ENCODE data around the gene VIM. TPM values are rescaled to one million over a fixed set of nuclear protein-coding genes. Genes with fewer than 3 reads are reported as not detected.

Gene VIM
- total RNA-seq, 1 experiment from 2014 or later: 7.2 TPM

DNA sequence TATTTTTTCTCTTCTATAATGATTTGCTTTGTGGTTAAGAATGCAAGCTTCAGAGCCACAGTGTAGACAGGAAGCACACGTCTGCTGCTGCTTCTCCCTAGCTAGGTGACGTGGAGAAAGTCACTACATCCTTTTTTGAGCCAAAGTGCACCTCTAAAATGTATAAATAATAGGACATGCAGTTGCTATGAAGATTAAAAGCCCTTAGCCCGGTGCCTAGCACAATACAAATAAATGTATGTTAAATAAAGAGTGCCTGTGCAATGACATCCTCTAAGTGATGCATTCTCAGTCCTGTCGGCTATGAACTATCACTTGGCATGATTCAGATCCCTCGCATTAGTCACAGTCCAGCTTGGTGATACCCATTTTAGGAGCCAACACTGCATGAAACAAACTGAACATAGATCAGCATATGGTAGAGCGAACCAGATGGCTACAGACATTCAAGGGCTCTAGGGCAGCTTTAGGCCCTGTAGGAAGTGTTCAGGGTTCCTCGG lies 21.8 kb upstream of the VIM start:
- Histone ChIP-seq H3K27me3 (ENCODE audit: insufficient read depth, low read length) (no peaks in the 10 kb centered on the region), H3K9ac (ENCODE audit: low read length) (no peak overlapping the region), H3K4me1 (ENCODE audit: control insufficient read depth in 1 of 2, insufficient read depth in 2 of 2, low read length in 2 of 2) (peaks cover 0 to 7% of the 10 kb centered on the region in 2 experiments; a peak in 3 of 4 replicates), H3K79me2 (ENCODE audit: insufficient read depth, low read length) (no peaks in the 10 kb centered on the region), H3K27ac (ENCODE audit: low read depth, low read length) (no peak overlapping the region), H3K9me2 (ENCODE audit: insufficient read depth) (no peaks in the 10 kb centered on the region), H3K4me3 (replicated peaks in 1 of 2; ENCODE audit: low read depth in 1 of 2, low read length in 2 of 2) (no peak overlapping the region), H4K20me1 (ENCODE audit: insufficient read depth) (no peaks in the 10 kb centered on the region), H2AFZ (ENCODE audit: low read depth, low read length, poor library complexity, severe bottlenecking) (no peak overlapping the region), H3K9me3 (ENCODE audit: control insufficient read depth in 1 of 2, insufficient read depth in 1 of 2, low read depth in 1 of 2, low read length in 2 of 2) (no peaks in the 10 kb centered on the region), H3K4me2 (ENCODE audit: low read length) (no peak overlapping the region), H3K36me3 (ENCODE audit: control insufficient read depth in 1 of 2, insufficient read depth in 2 of 2, low read length in 2 of 2) (no peaks in the 10 kb centered on the region)
- ChIA-PET CTCF (no interaction called here), RAD21 (ENCODE audit: low non-redundant PET in 1 of 2, low total read pairs in 2 of 2, uncharacterized antibody in 2 of 2, unreplicated experiment in 2 of 2) (no interaction called here), POLR2A (interaction anchor here (0.9 to 1.3 kb wide), 2 partner anchors 9 to 314 kb away, joined by 3 to 4 read pairs; no protein-coding TSS in a partner anchor)
- TF ChIP-seq, protein P1, sequence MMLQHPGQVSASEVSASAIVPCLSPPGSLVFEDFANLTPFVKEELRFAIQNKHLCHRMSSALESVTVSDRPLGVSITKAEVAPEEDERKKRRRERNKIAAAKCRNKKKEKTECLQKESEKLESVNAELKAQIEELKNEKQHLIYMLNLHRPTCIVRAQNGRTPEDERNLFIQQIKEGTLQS (IDR thresholded peaks at IDR 0.05): no peak
- no peak for TF ChIP-seq EGR1 (IDR thresholded peaks at IDR 0.05; ENCODE audit: low read depth)
- no TSS peak for BruUV-seq (replicated peaks)
- ATAC-seq: no peak
- DNase-seq (ENCODE audit: low read depth, low spot score): no peak
- intact Hi-C loops (cut with micrococcal nuclease): no loop called here

DNA sequence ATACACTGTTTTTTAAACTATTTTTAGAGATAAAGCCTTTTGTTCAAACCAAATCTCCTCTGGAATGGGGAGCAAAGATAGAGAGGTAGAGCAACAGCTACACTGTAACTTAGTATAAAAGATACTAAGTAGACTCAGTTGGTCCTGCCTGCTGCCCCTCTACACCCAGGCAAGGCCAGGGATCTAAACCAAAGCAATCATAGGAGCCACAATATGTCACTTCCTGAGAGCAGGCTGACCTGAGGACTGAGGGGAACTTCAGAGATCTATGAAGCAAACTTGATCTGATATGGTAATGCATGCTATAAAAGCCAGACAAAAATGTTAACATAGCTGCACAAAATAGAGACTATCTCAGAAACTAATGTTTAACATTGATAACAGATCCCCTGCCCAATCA lies 19.6 kb upstream of the VIM start:
- BruUV-seq (replicated peaks): no TSS peak
- no peak for TF ChIP-seq TCF7L2 (IDR thresholded peaks at IDR 0.05; ENCODE audit: borderline replicate concordance, extremely low read depth, insufficient read depth, insufficient read length)
- TF ChIP-seq, protein P1 (IDR thresholded peaks at IDR 0.05): no peak
- no peak for TF ChIP-seq YY1 (IDR thresholded peaks at IDR 0.05; ENCODE audit: extremely low read depth, insufficient replicate concordance, low read depth, low read length)
- no peak for TF ChIP-seq EZH2phosphoT487 (IDR thresholded peaks at IDR 0.05; ENCODE audit: borderline replicate concordance)
- no peak for TF ChIP-seq SIN3A (IDR thresholded peaks at IDR 0.05; ENCODE audit: low read depth)
- no peak for TF ChIP-seq SRF (IDR thresholded peaks at IDR 0.05; ENCODE audit: low read depth)
- TF ChIP-seq, protein P2, sequence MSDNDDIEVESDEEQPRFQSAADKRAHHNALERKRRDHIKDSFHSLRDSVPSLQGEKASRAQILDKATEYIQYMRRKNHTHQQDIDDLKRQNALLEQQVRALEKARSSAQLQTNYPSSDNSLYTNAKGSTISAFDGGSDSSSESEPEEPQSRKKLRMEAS (IDR thresholded peaks at IDR 0.05): no peak
- no peak for TF ChIP-seq SP1 (IDR thresholded peaks at IDR 0.05; ENCODE audit: low read depth)
- TF ChIP-seq RAD21 (IDR thresholded peaks at IDR 0.05; ENCODE audit: low read depth): no peak
- TF ChIP-seq, protein P3, sequence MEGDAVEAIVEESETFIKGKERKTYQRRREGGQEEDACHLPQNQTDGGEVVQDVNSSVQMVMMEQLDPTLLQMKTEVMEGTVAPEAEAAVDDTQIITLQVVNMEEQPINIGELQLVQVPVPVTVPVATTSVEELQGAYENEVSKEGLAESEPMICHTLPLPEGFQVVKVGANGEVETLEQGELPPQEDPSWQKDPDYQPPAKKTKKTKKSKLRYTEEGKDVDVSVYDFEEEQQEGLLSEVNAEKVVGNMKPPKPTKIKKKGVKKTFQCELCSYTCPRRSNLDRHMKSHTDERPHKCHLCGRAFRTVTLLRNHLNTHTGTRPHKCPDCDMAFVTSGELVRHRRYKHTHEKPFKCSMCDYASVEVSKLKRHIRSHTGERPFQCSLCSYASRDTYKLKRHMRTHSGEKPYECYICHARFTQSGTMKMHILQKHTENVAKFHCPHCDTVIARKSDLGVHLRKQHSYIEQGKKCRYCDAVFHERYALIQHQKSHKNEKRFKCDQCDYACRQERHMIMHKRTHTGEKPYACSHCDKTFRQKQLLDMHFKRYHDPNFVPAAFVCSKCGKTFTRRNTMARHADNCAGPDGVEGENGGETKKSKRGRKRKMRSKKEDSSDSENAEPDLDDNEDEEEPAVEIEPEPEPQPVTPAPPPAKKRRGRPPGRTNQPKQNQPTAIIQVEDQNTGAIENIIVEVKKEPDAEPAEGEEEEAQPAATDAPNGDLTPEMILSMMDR (IDR thresholded peaks at IDR 0.05 in 2 of 3, conservative IDR thresholded peaks at IDR 0.05 in 1 of 3; ENCODE audit: borderline replicate concordance in 1 of 3, insufficient read depth in 1 of 3, low read depth in 2 of 3, low read length in 2 of 3): no peak
- no peak for TF ChIP-seq ELF1 (IDR thresholded peaks at IDR 0.05; ENCODE audit: borderline replicate concordance, low read depth)
- no peak for TF ChIP-seq POLR2A (IDR thresholded peaks at IDR 0.05; ENCODE audit: borderline replicate concordance, extremely low read depth, insufficient read depth, insufficient read length)
- no peak for TF ChIP-seq POLR2AphosphoS5 (IDR thresholded peaks at IDR 0.05; ENCODE audit: low read depth, low read length)
- H3K9ac ChIP-seq (ENCODE audit: low read length): no peak overlapping the region
- H3K4me3 ChIP-seq (replicated peaks in 1 of 2; ENCODE audit: low read depth in 1 of 2, low read length in 2 of 2): no peak overlapping the region
- no peaks in the 10 kb centered on the region for H3K27me3 ChIP-seq (ENCODE audit: insufficient read depth, low read length)
- peaks cover 0 to under 1% of the 10 kb centered on the region in 2 experiments; a peak in 1 of 4 replicates for H3K4me1 ChIP-seq (ENCODE audit: control insufficient read depth in 1 of 2, insufficient read depth in 2 of 2, low read length in 2 of 2)
- RAD21 ChIA-PET (ENCODE audit: low non-redundant PET in 1 of 2, low total read pairs in 2 of 2, uncharacterized antibody in 2 of 2, unreplicated experiment in 2 of 2): no interaction called here
- no peaks in the 10 kb centered on the region for H4K20me1 ChIP-seq (ENCODE audit: insufficient read depth)
- H3K27ac ChIP-seq (ENCODE audit: low read depth, low read length): no peak overlapping the region
- no peaks in the 10 kb centered on the region for H3K9me3 ChIP-seq (ENCODE audit: control insufficient read depth in 1 of 2, insufficient read depth in 1 of 2, low read depth in 1 of 2, low read length in 2 of 2)
- H3K4me2 ChIP-seq (ENCODE audit: low read length): no peak overlapping the region
- H3K9me2 ChIP-seq (ENCODE audit: insufficient read depth): no peaks in the 10 kb centered on the region
- no peaks in the 10 kb centered on the region for H3K36me3 ChIP-seq (ENCODE audit: control insufficient read depth in 1 of 2, insufficient read depth in 2 of 2, low read length in 2 of 2)
- POLR2A ChIA-PET: no interaction called here
- DNase-seq (ENCODE audit: low read depth, low spot score) (no peak), ATAC-seq (no peak)
- intact Hi-C loops (cut with micrococcal nuclease): no loop called here
- no peaks in the 10 kb centered on the region for H3K79me2 ChIP-seq (ENCODE audit: insufficient read depth, low read length)
- CTCF ChIA-PET: no interaction called here
- no peak overlapping the region for H2AFZ ChIP-seq (ENCODE audit: low read depth, low read length, poor library complexity, severe bottlenecking)

Measured in HCT116 (cell line).